Measurements from ENCODE around the gene PUM1.

- no peak for TF ChIP-seq ZFX (IDR thresholded peaks at IDR 0.05; ENCODE audit: borderline replicate concordance)
- no peak for TF ChIP-seq CTCF (IDR thresholded peaks at IDR 0.05)
Measured at GRCh38 chr1:31016868-31017267, 48.6 kb downstream of the PUM1 start.

Measured in 22Rv1 (cell line).